GM12878 (cell line): ENCODE data around the gene CFL2.

Experiments
- ATF2 ChIP-seq: IDR thresholded peaks from 2 replicates; pipeline ENCODE4 v1.6.1; 2012; ENCODE audit warnings: low read length, inconsistent platforms
- FOS ChIP-seq: IDR thresholded peaks from 3 replicates; pipeline ENCODE4 v1.6.1; 2011; ENCODE audit warnings: borderline replicate concordance; ENCODE audit not compliant: insufficient read length; ENCODE audit errors: extremely low read depth
- GABPA ChIP-seq: IDR thresholded peaks from 2 replicates; pipeline ENCODE4 v1.6.1; 2014; ENCODE audit warnings: antibody characterized with exemption, low read depth, mild to moderate bottlenecking, inconsistent platforms
- KDM1A ChIP-seq: fragments of 200-600 bp; sonication (generic); IDR thresholded peaks from 2 replicates; pipeline ENCODE4 v1.6.1; 2016; ENCODE audit warnings: borderline replicate concordance
- KLF5 ChIP-seq: fragments of 450-650 bp; IDR thresholded peaks from 2 replicates; pipeline ENCODE4 v1.6.1; 2014; ENCODE audit warnings: mild to moderate bottlenecking; ENCODE audit not compliant: partially characterized antibody
- MTA3 ChIP-seq: IDR thresholded peaks from 2 replicates; pipeline ENCODE4 v1.6.1; 2012; ENCODE audit warnings: low read length, inconsistent platforms, borderline replicate concordance
- MYC ChIP-seq: IDR thresholded peaks from 2 replicates; pipeline ENCODE4 v1.6.1; 2011; ENCODE audit warnings: mild to moderate bottlenecking, low read length, moderate library complexity, inconsistent platforms; ENCODE audit not compliant: insufficient read depth, insufficient replicate concordance, insufficient read length, severe bottlenecking
- NFYB ChIP-seq: IDR thresholded peaks from 2 replicates; pipeline ENCODE4 v1.6.1; 2011; ENCODE audit warnings: low read depth, mild to moderate bottlenecking, low read length, improper control_type of control experiment, moderate library complexity; ENCODE audit not compliant: insufficient read depth
- POLR2A ChIP-seq: IDR thresholded peaks from 2 replicates; pipeline ENCODE4 v1.6.1; 2011; ENCODE audit warnings: low read depth, mild to moderate bottlenecking, low read length
- RAD21 ChIP-seq: IDR thresholded peaks from 2 replicates; pipeline ENCODE4 v1.6.1; 2011; ENCODE audit warnings: mild to moderate bottlenecking, low read depth, low read length, moderate library complexity; ENCODE audit not compliant: insufficient read depth
- TAF1 ChIP-seq: IDR thresholded peaks from 2 replicates; pipeline ENCODE4 v1.6.1; 2011; ENCODE audit warnings: mild to moderate bottlenecking, low read depth, low read length, borderline replicate concordance
- TARDBP ChIP-seq: IDR thresholded peaks from 2 replicates; pipeline ENCODE4 v1.6.1; 2016; ENCODE audit warnings: borderline replicate concordance
- USF1 ChIP-seq: IDR thresholded peaks from 2 replicates; pipeline ENCODE4 v1.6.1; 2011; ENCODE audit warnings: borderline replicate concordance, low read depth, mild to moderate bottlenecking, moderate library complexity, mixed read lengths, low read length; ENCODE audit not compliant: insufficient read depth; ENCODE audit errors: extremely low read length
- ZBTB33 ChIP-seq: fragments of 450-650 bp; IDR thresholded peaks from 2 replicates; pipeline ENCODE4 v1.6.1; 2017; ENCODE audit warnings: mild to moderate bottlenecking

GRCh38 chr14:34678306-34678705 is 36.1 kb downstream of the CFL2 start:
- TF ChIP-seq KDM1A = no peak
- TF ChIP-seq RAD21 = no peak
- no peak for TF ChIP-seq POLR2A
- TF ChIP-seq MYC = no peak
- TF ChIP-seq GABPA = no peak
- TF ChIP-seq USF1 = no peak
- no peak for TF ChIP-seq MTA3
- no peak for TF ChIP-seq FOS
- no peak for TF ChIP-seq KLF5
- TF ChIP-seq ATF2 = no peak
- TF ChIP-seq NFYB = no peak
- TF ChIP-seq TARDBP = no peak
- TF ChIP-seq TAF1 = no peak
- no peak for TF ChIP-seq ZBTB33
